ACHN (cell line): ENCODE measurements around the gene CAPRIN1.

Source experiments
- DNase-seq: peaks from one replicate; pipeline ENCODE4 v3.0.0-alpha.2; 2015
- in situ Hi-C: cut with HindIII; loops from 2 replicates; pipeline ENCODE4 v1.10.0; 2017; ENCODE audit warnings: low sequenced_read_pairs, low pct_ligation_motif_present, low pct_unique_long_range_greater_than_20kb

Gene CAPRIN1

DNA sequence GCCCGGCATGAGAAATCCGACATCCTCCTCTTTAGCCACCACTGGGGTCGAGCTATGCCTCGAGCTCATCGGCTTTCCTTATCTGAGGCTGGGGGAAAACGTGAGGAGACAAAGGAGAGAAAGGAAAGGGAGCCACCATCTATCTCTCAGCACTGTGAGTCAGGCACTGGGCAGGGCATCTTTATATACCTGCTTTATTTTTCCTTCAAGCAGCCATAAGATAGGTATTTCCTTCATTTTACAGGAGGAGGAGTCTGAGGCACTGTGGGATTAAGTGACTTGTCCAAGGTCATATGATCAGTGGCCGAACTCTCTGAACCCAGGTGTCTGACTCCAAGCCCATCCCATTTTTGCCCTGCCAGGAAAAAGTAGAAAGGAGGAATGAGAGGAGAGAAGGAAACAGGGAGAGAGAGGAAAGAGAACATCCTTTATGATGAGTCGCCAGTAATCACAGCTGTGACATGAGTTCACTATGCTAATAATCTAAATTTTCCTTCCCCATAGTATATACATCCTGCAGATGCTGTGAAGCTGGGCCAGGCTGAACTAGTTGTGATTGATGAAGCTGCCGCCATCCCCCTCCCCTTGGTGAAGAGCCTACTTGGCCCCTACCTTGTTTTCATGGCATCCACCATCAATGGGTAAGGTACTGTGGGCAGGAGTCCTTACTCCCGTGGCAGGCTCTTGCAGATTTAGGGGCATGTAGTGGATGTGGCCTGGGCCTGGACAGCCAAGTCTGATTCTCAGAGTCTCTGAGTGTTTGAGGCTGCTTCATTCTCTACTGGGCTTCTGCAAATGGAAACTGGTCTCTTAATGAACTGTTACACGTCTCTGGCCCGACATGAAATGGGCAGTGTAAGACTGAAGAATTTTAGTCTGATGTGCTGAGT lies 75.7 kb downstream of the CAPRIN1 start:
- DNase-seq: no peak
- in situ Hi-C loops: no loop called here

DNA sequence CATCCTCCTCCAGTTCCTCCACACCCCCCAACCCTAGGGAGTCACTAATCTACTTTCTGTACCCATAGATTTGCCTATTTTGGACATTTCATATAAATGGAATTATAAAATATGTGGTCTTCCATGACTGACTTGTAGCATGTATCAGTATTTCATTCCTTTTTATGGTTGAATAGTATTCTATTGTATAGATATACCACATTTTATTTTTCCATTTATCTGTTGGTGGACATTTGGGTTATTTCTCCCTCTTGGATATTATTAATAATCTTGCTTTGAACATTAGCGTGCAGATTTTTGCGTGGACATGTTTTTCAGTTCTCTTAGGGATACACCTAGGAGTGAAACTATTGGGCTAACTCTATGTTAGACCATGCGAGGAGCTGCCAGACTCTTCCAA lies 77.3 kb downstream of the CAPRIN1 start:
- in situ Hi-C loops: no loop called here

GRCh38 chr11:34132261-34132965 lies 80.9 kb downstream of the CAPRIN1 start:
- in situ Hi-C loops: no loop called here
- no peak for DNase-seq

More for the DNA sequence above, 77.3 kb downstream of the CAPRIN1 start:
- no peak for DNase-seq

- DNase-seq: no peak
- in situ Hi-C loops: no loop called here
These were observed 83.2 kb downstream of the CAPRIN1 start for GRCh38 chr11:34134765-34135164.

- DNase-seq: no peak
- in situ Hi-C loops: no loop called here
These were observed 83.9 kb downstream of the CAPRIN1 start for GRCh38 chr11:34135439-34135838.

DNA sequence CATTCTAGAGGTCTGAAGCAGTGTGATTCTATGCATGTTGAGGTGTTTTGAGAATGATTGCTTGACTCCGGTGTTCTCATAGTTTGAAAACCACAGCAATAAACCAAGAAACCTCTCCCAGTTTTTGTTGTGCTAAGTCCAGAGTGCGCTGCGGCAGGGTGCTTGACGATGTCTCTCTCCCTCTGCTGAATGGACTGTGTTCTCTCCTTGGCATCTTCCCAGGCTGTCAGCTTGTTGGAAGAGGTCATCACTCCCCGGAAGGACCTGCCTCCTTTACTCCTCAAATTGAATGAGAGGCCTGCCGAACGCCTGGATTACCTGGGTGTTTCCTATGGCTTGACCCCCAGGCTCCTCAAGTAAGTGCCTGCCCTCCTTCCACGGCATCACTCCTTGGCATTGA lies 84.9 kb downstream of the CAPRIN1 start:
- in situ Hi-C loops: no loop called here
- DNase-seq: no peak

GRCh38 chr11:34139346-34139745 lies 87.8 kb downstream of the CAPRIN1 start:
- in situ Hi-C loops: no loop called here
- DNase-seq: no peak

GRCh38 chr11:34140149-34140548 lies 88.6 kb downstream of the CAPRIN1 start:
- in situ Hi-C loops: no loop called here
- no peak for DNase-seq

- in situ Hi-C loops: no loop called here
- DNase-seq: no peak
These were observed 91.5 kb downstream of the CAPRIN1 start for GRCh38 chr11:34143048-34143447.

DNA sequence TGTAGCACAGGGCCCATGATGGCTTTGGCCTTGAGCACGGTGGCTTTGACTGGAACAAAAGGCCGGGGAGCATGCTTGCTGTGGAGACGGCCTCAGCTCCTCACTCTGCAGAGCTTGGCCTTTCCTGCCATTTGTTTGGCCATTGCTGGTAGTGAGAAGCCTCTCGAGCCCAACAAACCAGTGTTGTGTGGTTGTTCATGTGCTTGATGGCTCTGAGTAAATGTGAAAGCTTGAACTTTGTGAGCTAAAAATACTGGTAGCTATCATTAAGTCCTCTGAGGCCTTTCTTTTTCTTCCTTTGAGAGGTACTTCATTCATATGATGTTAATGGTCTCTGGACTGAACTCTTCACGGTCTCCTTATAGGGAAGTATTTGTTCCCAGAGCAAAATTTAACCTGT lies 93.5 kb downstream of the CAPRIN1 start:
- DNase-seq: no peak
- in situ Hi-C loops: no loop called here

GRCh38 chr11:34145847-34146381 lies 94.4 kb downstream of the CAPRIN1 start:
- in situ Hi-C loops: no loop called here
- no peak for DNase-seq

DNA sequence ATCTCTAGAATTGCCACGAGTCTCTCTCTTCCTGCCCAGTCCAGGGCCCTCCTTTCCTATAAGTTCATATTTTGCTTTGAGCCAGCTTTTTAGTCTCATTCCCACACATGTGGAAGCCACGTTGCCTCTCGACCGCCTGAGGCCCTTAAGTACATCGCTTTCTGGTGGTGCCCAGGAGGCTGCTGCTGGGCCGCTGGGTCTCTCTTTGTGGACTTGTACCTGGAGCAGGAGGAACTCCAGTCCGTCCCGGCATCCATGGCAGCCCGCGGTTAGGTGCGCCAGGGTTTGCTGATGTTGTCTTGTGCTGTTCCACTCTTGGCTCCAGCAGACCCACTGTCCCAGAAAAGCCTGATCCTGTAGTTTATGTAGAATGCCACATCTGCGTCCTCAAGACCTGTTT lies 94.9 kb downstream of the CAPRIN1 start:
- no peak for DNase-seq
- in situ Hi-C loops: no loop called here

GRCh38 chr11:34146866-34147265 lies 95.3 kb downstream of the CAPRIN1 start:
- in situ Hi-C loops: no loop called here
- DNase-seq: no peak

DNA sequence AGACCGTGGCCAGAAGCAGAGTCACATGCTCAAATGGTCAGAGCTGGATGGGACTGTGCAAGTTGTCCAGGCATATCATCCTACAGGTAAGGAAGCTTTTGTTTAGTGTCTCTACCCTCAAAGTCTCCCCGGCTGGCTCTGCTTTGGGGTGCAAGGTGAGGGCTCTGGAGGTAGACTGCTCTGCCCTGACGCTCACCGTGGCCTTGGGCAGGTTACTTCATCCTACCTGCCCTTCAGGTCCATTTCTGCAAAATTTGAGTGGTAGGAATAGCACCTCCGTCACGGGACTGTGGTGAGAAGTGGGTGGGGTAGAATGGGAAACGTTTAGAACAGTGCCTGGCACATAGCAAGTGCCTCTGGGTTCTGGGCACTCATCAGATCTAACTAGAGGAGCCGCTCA lies 96.0 kb downstream of the CAPRIN1 start:
- in situ Hi-C loops: no loop called here
- no peak for DNase-seq

DNA sequence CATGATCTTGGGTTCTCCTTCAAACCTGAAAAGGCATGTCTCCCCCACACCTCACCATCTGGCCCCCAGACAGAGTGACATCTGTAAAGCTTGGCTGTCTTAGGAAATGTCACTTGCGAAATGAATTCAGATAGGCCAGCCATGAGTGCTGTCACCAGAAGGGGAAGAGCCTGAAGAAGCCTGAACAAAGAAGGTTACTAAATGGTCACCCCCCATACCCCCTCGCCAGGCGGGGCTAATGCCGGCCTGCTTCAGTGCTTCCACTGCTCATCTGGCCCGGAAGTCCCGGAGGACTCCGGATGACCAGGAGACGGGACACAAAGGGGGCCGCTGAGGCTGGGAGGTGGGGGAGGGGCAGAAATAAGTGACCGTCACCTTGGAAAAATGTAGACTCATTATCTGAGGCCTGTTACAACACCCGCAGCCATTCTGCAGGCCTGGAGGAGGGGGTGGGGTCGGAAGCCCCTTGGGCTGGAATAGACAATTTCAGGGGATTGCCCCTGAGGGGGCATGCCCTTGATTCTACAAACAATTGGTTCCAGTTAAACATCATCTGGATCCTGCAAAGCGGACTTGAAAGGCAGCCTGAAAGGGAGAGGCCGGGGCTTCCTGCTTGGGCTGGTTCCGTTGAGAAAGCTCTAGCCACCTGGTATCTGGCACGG lies 97.1 kb downstream of the CAPRIN1 start:
- in situ Hi-C loops: no loop called here
- DNase-seq: no peak

DNA sequence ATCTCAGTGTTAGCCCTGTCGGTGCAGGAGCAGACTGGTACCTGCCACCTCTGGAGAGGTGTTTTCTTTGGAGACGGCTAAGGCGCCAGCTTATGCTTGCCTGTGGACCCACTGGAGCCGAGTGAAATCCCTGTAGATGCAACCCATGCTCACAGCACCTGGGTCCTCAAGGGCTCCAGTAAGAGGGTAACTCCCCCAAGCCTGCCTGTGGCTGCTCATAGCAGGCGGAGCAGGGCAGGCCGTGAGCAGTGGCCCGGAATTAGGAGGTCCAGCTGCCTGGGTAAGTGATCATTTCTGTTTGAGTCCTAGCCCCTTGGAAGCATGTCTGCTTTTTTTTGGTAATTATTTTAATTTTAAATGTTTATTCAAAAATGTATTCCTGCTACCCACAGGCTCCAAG lies 97.7 kb downstream of the CAPRIN1 start:
- DNase-seq: no peak
- in situ Hi-C loops: no loop called here

- in situ Hi-C loops: loop anchor here (25.0 kb wide), 1 partner anchor 338 kb away; no protein-coding TSS in a partner anchor
- DNase-seq: peak; percentile 9
These were observed 98.3 kb downstream of the CAPRIN1 start for GRCh38 chr11:34149786-34150185.

- DNase-seq: no peak
- in situ Hi-C loops: loop anchor here (25.0 kb wide), 1 partner anchor 337 kb away; no protein-coding TSS in a partner anchor
These were observed 99.1 kb downstream of the CAPRIN1 start for GRCh38 chr11:34150494-34151151.
